ENCODE data around the gene HLCS. TPM values are rescaled to one million over a fixed set of nuclear protein-coding genes. Genes with fewer than 3 reads are reported as not detected.

The HLCS gene
- polyA plus RNA-seq, 1 of the 3 experiments (the other 2 are of a cell fraction), result 13.0 TPM

DNA sequence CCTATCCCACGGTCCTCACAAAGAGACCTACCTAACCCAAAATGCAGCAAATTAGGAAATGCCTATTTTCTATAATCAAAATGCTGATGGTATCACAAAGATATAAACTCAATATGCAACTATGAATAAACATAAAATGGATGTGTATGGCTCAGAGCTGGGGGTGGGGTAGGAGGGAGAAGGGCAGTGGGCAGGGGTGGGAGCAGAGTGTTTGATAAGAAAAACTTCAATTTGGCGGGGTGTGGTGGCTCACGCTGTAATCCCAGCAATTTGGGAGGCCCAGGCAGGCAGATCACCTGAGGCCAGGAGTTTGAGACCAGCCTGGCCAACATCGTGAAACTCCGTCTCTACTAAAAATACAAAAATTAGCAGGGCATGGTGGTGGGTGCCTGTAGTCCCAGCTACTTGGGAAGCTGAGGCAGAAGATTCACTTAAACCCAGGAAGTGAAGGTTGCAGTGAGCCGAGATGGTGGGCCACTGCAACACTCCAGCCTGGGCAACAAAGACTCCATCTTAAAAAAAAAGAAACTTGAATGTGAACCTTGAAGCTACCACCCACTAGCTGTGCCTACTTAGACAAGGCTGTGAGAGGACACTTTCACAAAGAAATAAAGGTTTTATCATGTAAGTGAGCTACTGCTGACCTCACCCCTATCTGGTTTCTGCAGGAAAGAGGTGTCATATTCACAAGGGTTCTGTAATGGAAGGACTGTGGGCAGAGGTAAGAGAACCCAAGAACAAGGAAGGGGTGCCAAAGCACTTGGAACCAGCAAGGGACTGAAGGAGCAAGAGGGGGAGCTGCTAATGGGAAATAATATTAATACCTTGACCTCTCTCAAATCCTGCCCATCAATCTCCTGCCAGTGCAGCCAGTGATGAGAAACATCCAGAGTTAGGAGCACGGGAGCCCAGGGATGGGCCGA, 53.0 kb downstream of the HLCS start:
- no peak overlapping the region for H3K4me2 ChIP-seq
- H3K4me3 ChIP-seq (ENCODE audit: low read depth in 2 of 2, low read length in 1 of 2), result no peak overlapping the region
- H3K79me2 ChIP-seq (ENCODE audit: insufficient read depth), result peaks cover 6% of the 10 kb centered on the region; the same call in 1 of the 2 replicates
- H3K27me3 ChIP-seq (ENCODE audit: insufficient read depth), result no peaks in the 10 kb centered on the region
- ChIA-PET POLR2A (no interaction called here), CTCF (interaction anchor here (0.8 to 1.0 kb wide), 4 partner anchors 16 to 408 kb away, joined by 3 read pairs; no protein-coding TSS in a partner anchor)
- H2AFZ ChIP-seq (ENCODE audit: low read depth), result no peak overlapping the region
- peaks cover 7 to 14% of the 10 kb centered on the region in 2 experiments; a peak in 3 of 4 replicates for H3K4me1 ChIP-seq (ENCODE audit: control insufficient read depth in 1 of 2, insufficient read depth in 2 of 2, low read depth in 1 of 2, low read length in 1 of 2)
- H3F3A ChIP-seq (replicated peaks; ENCODE audit: insufficient read depth), result no peaks in the 10 kb centered on the region
- WGBS (ENCODE audit: low lambda C conversion rate), result 93% methylated on average over 7 of the region's 8 CpGs
- H4K20me1 ChIP-seq (ENCODE audit: insufficient read depth), result no peaks in the 10 kb centered on the region
- H3K36me3 ChIP-seq (replicated peaks in 1 of 2; ENCODE audit: control insufficient read depth in 1 of 2, insufficient read depth in 2 of 2, low read length in 1 of 2), result peaks cover 0 to 4% of the 10 kb centered on the region in 2 experiments
- no peak overlapping the region for H3K9ac ChIP-seq
- no peaks in the 10 kb centered on the region for H3K9me2 ChIP-seq
- H3K9me3 ChIP-seq, result no peaks in the 10 kb centered on the region
- no peak for TF ChIP-seq RAD21 (IDR thresholded peaks at IDR 0.05; ENCODE audit: low read length)
- TF ChIP-seq, protein P1, sequence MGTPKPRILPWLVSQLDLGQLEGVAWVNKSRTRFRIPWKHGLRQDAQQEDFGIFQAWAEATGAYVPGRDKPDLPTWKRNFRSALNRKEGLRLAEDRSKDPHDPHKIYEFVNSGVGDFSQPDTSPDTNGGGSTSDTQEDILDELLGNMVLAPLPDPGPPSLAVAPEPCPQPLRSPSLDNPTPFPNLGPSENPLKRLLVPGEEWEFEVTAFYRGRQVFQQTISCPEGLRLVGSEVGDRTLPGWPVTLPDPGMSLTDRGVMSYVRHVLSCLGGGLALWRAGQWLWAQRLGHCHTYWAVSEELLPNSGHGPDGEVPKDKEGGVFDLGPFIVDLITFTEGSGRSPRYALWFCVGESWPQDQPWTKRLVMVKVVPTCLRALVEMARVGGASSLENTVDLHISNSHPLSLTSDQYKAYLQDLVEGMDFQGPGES (IDR thresholded peaks at IDR 0.05; ENCODE audit: low read depth, low read length), result no peak
- no peak for DNase-seq
- H3K27ac ChIP-seq (ENCODE audit: low read depth in 2 of 2, low read length in 1 of 2), result no peak overlapping the region

DNA sequence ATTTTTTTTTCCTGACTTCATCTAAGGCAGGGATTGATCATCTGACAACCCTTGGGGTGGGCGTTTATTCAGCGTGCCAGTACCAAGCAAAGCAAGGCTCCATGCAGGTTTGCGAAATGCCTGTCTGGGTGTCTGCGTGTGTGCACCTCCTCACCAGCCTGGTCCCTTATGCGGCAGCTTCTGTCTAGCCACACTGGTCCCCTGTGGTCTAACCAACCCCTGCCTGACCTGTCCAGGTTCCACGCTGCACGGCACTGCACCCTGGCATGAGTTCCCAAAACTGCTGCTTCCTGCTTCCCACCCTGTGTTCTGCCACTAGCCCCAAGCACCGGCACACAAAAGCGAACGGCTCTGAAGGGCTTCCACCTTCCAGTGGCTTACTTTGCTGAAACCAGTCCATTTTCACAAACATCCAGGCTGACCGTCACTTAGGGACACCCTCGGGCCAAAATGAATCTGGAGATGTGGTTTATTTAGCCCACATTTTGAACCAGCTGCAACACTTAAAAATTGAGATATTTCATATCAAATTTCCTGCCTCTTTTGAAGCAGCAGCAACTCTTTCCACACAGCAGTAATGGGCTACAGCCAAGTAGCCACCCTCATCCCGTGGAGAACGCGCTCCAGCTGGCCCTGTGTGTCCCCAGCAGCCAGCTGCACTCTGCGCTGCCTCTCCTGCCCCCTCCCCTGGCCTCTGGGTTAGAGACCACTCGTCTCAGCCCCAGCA, 55.7 kb downstream of the HLCS start:
- Histone ChIP-seq H2AFZ (ENCODE audit: low read depth) (no peak overlapping the region), H3K36me3 (replicated peaks in 1 of 2; ENCODE audit: control insufficient read depth in 1 of 2, insufficient read depth in 2 of 2, low read length in 1 of 2) (peaks cover 0 to 2% of the 10 kb centered on the region in 2 experiments), H3K4me1 (ENCODE audit: control insufficient read depth in 1 of 2, insufficient read depth in 2 of 2, low read depth in 1 of 2, low read length in 1 of 2) (peaks cover 7 to 14% of the 10 kb centered on the region in 2 experiments; a peak in 3 of 4 replicates), H4K20me1 (ENCODE audit: insufficient read depth) (no peaks in the 10 kb centered on the region), H3K9me2 (no peaks in the 10 kb centered on the region), H3K27ac (ENCODE audit: low read depth in 2 of 2, low read length in 1 of 2) (peak overlapping the region in 1 of 2 experiments; percentile 81; a peak in 2 of 4 replicates), H3K27me3 (ENCODE audit: insufficient read depth) (no peaks in the 10 kb centered on the region), H3F3A (replicated peaks; ENCODE audit: insufficient read depth) (no peaks in the 10 kb centered on the region), H3K79me2 (ENCODE audit: insufficient read depth) (peaks cover 16% of the 10 kb centered on the region), H3K4me3 (ENCODE audit: low read depth in 2 of 2, low read length in 1 of 2) (no peak overlapping the region), H3K9ac (0 out of 2 replicates have a peak overlapping the region, but pooled peaks have one; percentile 21), H3K4me2 (no peak overlapping the region), H3K9me3 (no peaks in the 10 kb centered on the region)
- TF ChIP-seq YY1 (IDR thresholded peaks at IDR 0.05; ENCODE audit: low read depth) (no peak), EP300 (IDR thresholded peaks at IDR 0.05; ENCODE audit: borderline replicate concordance in 1 of 2, low read depth in 1 of 2, low read length in 1 of 2) (no peak), SMC3 (IDR thresholded peaks at IDR 0.05; ENCODE audit: low read depth, low read length) (no peak), RAD21 (IDR thresholded peaks at IDR 0.05; ENCODE audit: low read length) (no peak), GABPA (IDR thresholded peaks at IDR 0.05; ENCODE audit: low read depth) (no peak), TAF1 (IDR thresholded peaks at IDR 0.05; ENCODE audit: borderline replicate concordance, low read depth, low read length) (no peak), NFIC (IDR thresholded peaks at IDR 0.05; ENCODE audit: borderline replicate concordance) (no peak), SIN3A (IDR thresholded peaks at IDR 0.05; ENCODE audit: borderline replicate concordance, low read depth, low read length) (no peak), RCOR1 (IDR thresholded peaks at IDR 0.05; ENCODE audit: low read length) (no peak)
- TF ChIP-seq, protein P2, sequence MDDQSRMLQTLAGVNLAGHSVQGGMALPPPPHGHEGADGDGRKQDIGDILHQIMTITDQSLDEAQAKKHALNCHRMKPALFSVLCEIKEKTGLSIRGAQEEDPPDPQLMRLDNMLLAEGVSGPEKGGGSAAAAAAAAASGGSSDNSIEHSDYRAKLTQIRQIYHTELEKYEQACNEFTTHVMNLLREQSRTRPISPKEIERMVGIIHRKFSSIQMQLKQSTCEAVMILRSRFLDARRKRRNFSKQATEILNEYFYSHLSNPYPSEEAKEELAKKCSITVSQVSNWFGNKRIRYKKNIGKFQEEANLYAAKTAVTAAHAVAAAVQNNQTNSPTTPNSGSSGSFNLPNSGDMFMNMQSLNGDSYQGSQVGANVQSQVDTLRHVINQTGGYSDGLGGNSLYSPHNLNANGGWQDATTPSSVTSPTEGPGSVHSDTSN (IDR thresholded peaks at IDR 0.05), result no peak
- TF ChIP-seq, protein P3, sequence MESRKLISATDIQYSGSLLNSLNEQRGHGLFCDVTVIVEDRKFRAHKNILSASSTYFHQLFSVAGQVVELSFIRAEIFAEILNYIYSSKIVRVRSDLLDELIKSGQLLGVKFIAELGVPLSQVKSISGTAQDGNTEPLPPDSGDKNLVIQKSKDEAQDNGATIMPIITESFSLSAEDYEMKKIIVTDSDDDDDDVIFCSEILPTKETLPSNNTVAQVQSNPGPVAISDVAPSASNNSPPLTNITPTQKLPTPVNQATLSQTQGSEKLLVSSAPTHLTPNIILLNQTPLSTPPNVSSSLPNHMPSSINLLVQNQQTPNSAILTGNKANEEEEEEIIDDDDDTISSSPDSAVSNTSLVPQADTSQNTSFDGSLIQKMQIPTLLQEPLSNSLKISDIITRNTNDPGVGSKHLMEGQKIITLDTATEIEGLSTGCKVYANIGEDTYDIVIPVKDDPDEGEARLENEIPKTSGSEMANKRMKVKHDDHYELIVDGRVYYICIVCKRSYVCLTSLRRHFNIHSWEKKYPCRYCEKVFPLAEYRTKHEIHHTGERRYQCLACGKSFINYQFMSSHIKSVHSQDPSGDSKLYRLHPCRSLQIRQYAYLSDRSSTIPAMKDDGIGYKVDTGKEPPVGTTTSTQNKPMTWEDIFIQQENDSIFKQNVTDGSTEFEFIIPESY (IDR thresholded peaks at IDR 0.05; ENCODE audit: borderline replicate concordance, low read depth), result no peak
- TF ChIP-seq, protein P1 (IDR thresholded peaks at IDR 0.05; ENCODE audit: low read depth, low read length), result no peak
- TF ChIP-seq, protein P4, sequence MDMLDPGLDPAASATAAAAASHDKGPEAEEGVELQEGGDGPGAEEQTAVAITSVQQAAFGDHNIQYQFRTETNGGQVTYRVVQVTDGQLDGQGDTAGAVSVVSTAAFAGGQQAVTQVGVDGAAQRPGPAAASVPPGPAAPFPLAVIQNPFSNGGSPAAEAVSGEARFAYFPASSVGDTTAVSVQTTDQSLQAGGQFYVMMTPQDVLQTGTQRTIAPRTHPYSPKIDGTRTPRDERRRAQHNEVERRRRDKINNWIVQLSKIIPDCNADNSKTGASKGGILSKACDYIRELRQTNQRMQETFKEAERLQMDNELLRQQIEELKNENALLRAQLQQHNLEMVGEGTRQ (IDR thresholded peaks at IDR 0.05; ENCODE audit: borderline replicate concordance, low read depth, low read length), result no peak
- ChIA-PET CTCF (interaction anchor here (0.6 to 1.0 kb wide), 2 partner anchors 204 to 276 kb away, joined by 3 read pairs; no protein-coding TSS in a partner anchor), POLR2A (no interaction called here)
- DNase-seq, result peak; percentile 50
- 75% methylated on average over 17 of the region's 17 CpGs for WGBS (ENCODE audit: low lambda C conversion rate)
